CD4-positive, CD25-positive, alpha-beta regulatory T cell (primary cell): ENCODE results near the gene ZACN. TPM values are rescaled to one million over a fixed set of nuclear protein-coding genes. Genes with fewer than 3 reads are reported as not detected.
A peak's percentile ranks its signal among the peaks of the same experiment; 100 is the strongest.
"Not testable (repeated sequence)": the region's sequence is repeated elsewhere in the genome, so short reads cannot be mapped to it uniquely, and the experiment has no call there.

ENCODE experiments used
- ATAC-seq, 2 donors: fragments of 150-1000 bp; cut with Tn5 transposase; one replicate each; pipeline ENCODE4 v1.10.0; 2021; ENCODE audit warnings: low read depth in 2 of 2, moderate number of reproducible peaks in 2 of 2, moderate library complexity in 1 of 2
- DNase-seq, 3 donors: peaks; one replicate each; pipeline versions ENCODE4 v3.0.0 to v3.0.0-alpha.2; 2012 to 2022; ENCODE audit warnings: mixed read lengths in 1 of 3
- H3K27ac ChIP-seq: one replicate; pipeline ENCODE4 v1.7.0; 2013; ENCODE audit warnings: mild to moderate bottlenecking, low read length; ENCODE audit not compliant: insufficient read depth, poor library complexity, severe bottlenecking
- H3K27me3 ChIP-seq: one replicate; pipeline ENCODE4 v1.7.0; 2013; ENCODE audit warnings: low read length; ENCODE audit not compliant: control insufficient read depth, insufficient read depth
- H3K36me3 ChIP-seq: one replicate; pipeline ENCODE4 v1.7.0; 2013; ENCODE audit warnings: mild to moderate bottlenecking, low read length, moderate library complexity; ENCODE audit not compliant: control insufficient read depth, insufficient read depth
- H3K4me1 ChIP-seq: 2 replicates; pipeline ENCODE4 v1.7.0; 2013; ENCODE audit warnings: mild to moderate bottlenecking, low read length; ENCODE audit not compliant: insufficient read depth, control insufficient read depth, poor library complexity, severe bottlenecking
- H3K4me3 ChIP-seq: one replicate; pipeline ENCODE4 v1.7.0; 2013; ENCODE audit warnings: low read depth, mild to moderate bottlenecking, low read length, moderate library complexity
- H3K9me3 ChIP-seq, 2 experiments: 1 replicate in 1 of 2; 2 replicates in 1 of 2; pipeline ENCODE4 v1.7.0; 2013; ENCODE audit warnings: low read length in 2 of 2, mild to moderate bottlenecking in 1 of 2, moderate library complexity in 1 of 2; ENCODE audit not compliant: control insufficient read depth in 2 of 2
- H3K27ac Mint-ChIP-seq, 3 donors: one replicate each; pipeline ENCODE4 v1.8.0; 2020 to 2022; ENCODE audit warnings: mild to moderate bottlenecking in 3 of 3, mixed read lengths in 3 of 3, moderate library complexity in 2 of 3
- H3K27me3 Mint-ChIP-seq: one replicate; pipeline ENCODE4 v1.8.0; 2022; ENCODE audit warnings: mild to moderate bottlenecking, mixed read lengths
- H3K36me3 Mint-ChIP-seq: one replicate; pipeline ENCODE4 v1.8.0; 2020; ENCODE audit warnings: mixed read lengths
- H3K4me1 Mint-ChIP-seq, 4 donors: one replicate each; pipeline ENCODE4 v1.8.0; 2020 to 2022; ENCODE audit warnings: mixed read lengths in 4 of 4, mild to moderate bottlenecking in 1 of 4
- H3K4me3 Mint-ChIP-seq, 4 donors: one replicate each; pipeline ENCODE4 v1.8.0; 2020 to 2022; ENCODE audit warnings: mild to moderate bottlenecking in 4 of 4, mixed read lengths in 4 of 4, moderate library complexity in 3 of 4
- H3K9me3 Mint-ChIP-seq, 7 donors: one replicate each; pipeline ENCODE4 v1.8.0; 2020 to 2022; ENCODE audit warnings: mixed read lengths in 7 of 7, mild to moderate bottlenecking in 3 of 7, moderate library complexity in 2 of 7
- polyA plus RNA-seq, 4 donors: library from polyadenylated mRNA; unstranded; fragments of 300-500 nt; fragmentation: Illumina TruSeq; gene quantifications; one replicate each; pipeline ENCODE4 v1.2.3, GENCODE V29; 2021
- total RNA-seq: library from RNA; stranded (reverse); gene quantifications from one replicate; pipeline ENCODE4 v1.2.3, GENCODE V29; 2022

Gene ZACN
- total and polyA plus RNA-seq, 5 donors from 2014 or later = 0.24 to 2.0 (median 0.47) TPM

DNA sequence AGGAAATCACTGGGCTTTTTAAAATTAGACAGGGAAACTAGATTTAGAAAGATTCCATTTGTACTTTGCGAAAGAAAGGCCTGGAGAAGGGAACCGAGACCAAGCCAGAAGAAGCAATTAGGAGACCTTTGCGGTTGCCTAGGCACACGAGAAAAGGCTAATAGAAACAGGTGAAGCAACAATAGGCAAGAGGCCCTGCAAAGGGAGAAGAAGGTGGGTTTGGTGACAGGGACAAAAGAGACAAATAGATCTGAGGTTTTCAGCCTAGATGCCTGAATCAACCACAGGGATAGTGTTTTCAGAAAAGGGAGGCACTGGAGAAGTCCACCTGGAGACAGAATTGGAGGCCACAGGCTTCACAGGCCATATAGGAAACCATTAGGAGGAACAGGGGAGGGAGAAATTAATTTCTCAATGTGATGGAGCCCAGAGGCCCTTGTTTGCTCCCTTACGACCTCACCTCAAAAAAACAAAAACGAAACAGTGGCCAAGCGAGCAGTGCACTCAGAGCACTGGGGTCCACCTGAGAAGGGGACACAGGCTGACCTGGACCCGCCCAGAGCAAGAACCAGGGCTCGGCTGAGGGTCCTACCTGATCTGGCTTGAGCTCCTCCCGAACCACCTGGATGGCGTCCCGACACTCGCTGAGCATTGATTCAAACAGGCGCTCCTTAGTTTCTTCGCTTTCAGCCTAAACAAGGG, 29.0 kb upstream of the ZACN start:
- DNase-seq (no peak), ATAC-seq (no peak)
- Mint-ChIP-seq H3K27me3 (no peaks in the 10 kb centered on the region), H3K4me1 (peaks cover 0 to 29% (median 15%) of the 10 kb centered on the region in 4 donors), H3K4me3 (no peak overlapping the region), H3K9me3 (no peaks in the 10 kb centered on the region), H3K27ac (peak overlapping the region; percentile 34 to 80 (median 55)), H3K36me3 (peaks cover 48% of the 10 kb centered on the region)
- Histone ChIP-seq H3K9me3 (no peaks in the 10 kb centered on the region), H3K4me3 (no peak overlapping the region), H3K36me3 (peaks cover 90% of the 10 kb centered on the region), H3K27me3 (no peaks in the 10 kb centered on the region), H3K4me1 (peaks cover 4% of the 10 kb centered on the region), H3K27ac (no peak overlapping the region)

DNA sequence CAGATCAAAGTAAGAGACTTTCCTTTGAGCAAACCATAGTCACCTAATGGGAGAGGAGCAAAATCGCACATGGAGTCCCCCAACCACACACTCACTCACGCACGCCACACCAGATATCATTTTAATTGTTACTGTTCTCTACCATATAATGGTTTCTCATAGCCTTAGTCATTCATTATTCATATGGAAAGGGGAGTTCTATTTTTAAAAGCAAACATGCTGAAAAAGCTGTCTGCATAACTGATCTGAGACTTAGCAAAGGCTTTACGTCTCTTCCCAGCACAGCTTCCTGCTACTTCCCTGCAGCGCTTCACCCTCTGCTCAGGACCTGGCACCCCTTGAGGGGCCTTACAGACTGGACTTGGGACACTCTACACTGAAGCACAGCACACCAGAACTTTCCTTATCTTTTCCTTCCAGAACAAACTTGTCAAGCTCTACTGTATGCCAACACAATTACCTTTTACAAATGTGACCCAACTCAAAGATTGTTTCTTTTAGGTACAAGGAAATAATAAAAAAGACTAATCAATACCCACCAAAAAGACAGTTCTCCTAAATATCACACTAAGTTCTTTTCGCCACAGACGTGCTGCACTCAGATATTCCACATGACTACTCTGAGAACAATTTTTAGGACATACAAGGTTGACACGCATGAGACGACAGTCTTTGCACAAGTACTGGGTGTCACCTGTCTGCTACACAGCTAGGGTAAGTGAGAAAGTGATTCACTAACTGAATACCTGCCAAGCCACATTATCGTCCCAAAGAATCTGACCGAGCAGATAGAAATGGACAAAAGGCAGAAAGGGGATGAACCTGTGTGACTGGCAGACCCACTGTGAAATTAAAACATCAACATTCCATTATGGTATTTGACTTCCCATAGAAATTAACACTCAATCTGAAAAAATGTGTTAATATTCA, 28.2 kb upstream of the ZACN start:
- Mint-ChIP-seq H3K9me3 (no peaks in the 10 kb centered on the region), H3K27me3 (no peaks in the 10 kb centered on the region), H3K4me3 (peak overlapping the region in 1 of 4 donors; percentile 8), H3K27ac (no peak overlapping the region), H3K36me3 (peaks cover 40% of the 10 kb centered on the region), H3K4me1 (peaks cover 0 to 29% (median 15%) of the 10 kb centered on the region in 4 donors)
- ATAC-seq (no peak), DNase-seq (no peak)
- Histone ChIP-seq H3K4me3 (no peak overlapping the region), H3K4me1 (peaks cover 4% of the 10 kb centered on the region), H3K27ac (no peak overlapping the region), H3K36me3 (peaks cover 89% of the 10 kb centered on the region), H3K9me3 (no peaks in the 10 kb centered on the region), H3K27me3 (no peaks in the 10 kb centered on the region)

DNA sequence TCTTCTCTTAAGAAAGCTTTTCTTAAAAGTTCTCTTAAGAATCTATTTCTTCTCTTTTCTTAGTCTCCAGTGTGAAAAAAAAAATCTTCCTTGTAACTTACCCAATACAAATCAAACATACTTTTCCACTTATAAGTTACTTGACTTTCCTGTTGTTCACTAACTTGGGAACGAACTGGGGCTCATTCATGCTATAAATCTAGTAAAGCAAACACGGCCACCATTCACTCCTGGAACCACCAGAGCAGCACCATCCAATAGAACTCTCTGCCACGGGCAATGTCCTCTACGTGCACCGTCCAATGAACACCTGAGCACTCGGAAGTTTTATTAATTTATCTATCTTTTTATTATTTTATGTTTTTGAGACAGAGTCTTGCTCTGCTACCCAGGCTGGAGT, 27.4 kb upstream of the ZACN start:
- H3K4me3 Mint-ChIP-seq = no peak overlapping the region
- peaks cover 43% of the 10 kb centered on the region for H3K36me3 Mint-ChIP-seq
- no peak overlapping the region for H3K27ac Mint-ChIP-seq
- H3K4me1 Mint-ChIP-seq = peaks cover 0 to 29% (median 16%) of the 10 kb centered on the region in 4 donors
- H3K27me3 Mint-ChIP-seq = no peaks in the 10 kb centered on the region
- Histone ChIP-seq H3K27me3 (no peaks in the 10 kb centered on the region), H3K4me1 (peaks cover 4% of the 10 kb centered on the region), H3K36me3 (peaks cover 89% of the 10 kb centered on the region), H3K27ac (no peak overlapping the region), H3K9me3 (no peaks in the 10 kb centered on the region), H3K4me3 (no peak overlapping the region)
- no peak for DNase-seq
- ATAC-seq = no peak
- no peaks in the 10 kb centered on the region for H3K9me3 Mint-ChIP-seq

DNA sequence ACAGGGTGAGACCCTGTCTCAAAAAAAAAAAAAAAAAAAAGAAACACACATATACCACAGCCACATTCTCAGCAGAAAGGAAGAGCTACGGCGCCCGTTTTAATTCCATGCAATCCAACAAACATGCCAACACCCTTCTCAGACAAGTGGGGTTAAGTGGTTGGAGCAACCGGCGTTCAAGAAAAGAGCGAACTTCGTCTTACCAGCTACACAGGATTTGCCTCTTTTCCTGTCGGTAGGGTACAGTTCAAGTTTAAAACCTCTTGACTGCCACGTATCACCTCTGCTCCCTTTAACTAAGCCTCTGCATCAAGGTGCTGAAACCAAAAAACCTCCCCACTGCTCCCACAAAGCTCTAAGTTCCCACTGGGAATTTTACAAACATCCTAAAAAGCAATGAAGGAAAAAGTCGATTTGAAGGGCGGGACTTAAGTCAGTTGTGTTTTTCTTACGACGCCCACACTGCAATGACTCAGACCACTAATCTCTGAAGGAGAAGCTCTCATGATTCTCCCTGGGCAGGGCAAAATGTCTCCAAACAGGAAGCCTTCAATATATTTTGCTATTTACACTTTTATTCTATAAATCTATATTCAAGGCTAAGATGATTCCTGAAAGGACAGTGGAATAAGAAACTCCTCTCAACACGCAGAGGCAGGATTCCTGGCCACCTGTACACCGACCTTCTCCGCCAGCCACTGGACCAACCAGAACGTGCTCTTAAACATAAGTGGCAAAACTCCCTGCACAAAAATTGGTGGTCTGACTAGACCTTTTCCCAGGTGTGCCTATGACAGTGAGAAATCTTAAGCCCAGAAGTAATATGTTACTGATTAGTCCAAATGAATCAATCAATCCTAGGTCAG, 25.5 kb upstream of the ZACN start:
- Histone ChIP-seq H3K9me3 (no peaks in the 10 kb centered on the region), H3K36me3 (peaks cover 91% of the 10 kb centered on the region), H3K27me3 (no peaks in the 10 kb centered on the region), H3K27ac (no peak overlapping the region), H3K4me1 (peaks cover 4% of the 10 kb centered on the region), H3K4me3 (no peak overlapping the region)
- DNase-seq (no peak), ATAC-seq (no peak)
- peak overlapping the region in 1 of 3 donors; percentile 60 for H3K27ac Mint-ChIP-seq
- no peaks in the 10 kb centered on the region for H3K9me3 Mint-ChIP-seq
- peaks cover 0 to 25% (median 16%) of the 10 kb centered on the region in 4 donors for H3K4me1 Mint-ChIP-seq
- peaks cover 47% of the 10 kb centered on the region for H3K36me3 Mint-ChIP-seq
- no peak overlapping the region for H3K4me3 Mint-ChIP-seq
- no peaks in the 10 kb centered on the region for H3K27me3 Mint-ChIP-seq

DNA sequence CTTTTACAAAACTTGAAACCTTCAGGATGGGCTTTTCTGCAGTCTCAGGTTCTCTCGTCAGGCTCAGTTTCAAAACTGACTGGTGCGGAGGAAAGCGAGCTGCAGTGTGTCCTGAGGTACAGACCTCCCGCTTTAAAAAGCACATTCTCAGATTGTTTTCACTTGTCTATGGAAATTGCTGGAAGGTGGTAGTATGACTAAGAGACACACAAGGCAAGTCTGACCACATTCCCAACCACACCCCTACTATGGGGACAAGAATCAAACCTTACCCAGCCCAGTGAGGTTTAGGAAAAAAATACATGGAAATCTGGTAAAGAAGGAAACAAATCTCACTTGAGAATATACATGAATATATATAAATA, 24.9 kb upstream of the ZACN start:
- Histone ChIP-seq H3K9me3 (no peaks in the 10 kb centered on the region), H3K4me3 (no peak overlapping the region), H3K36me3 (peaks cover 91% of the 10 kb centered on the region), H3K27ac (no peak overlapping the region), H3K4me1 (peaks cover 3% of the 10 kb centered on the region), H3K27me3 (no peaks in the 10 kb centered on the region)
- Mint-ChIP-seq H3K27ac (peak overlapping the region in 1 of 3 donors; percentile 60), H3K4me3 (no peak overlapping the region), H3K36me3 (peaks cover 45% of the 10 kb centered on the region), H3K4me1 (peaks cover 0 to 19% (median 11%) of the 10 kb centered on the region in 4 donors), H3K9me3 (no peaks in the 10 kb centered on the region), H3K27me3 (no peaks in the 10 kb centered on the region)
- ATAC-seq = no peak
- DNase-seq = no peak

DNA sequence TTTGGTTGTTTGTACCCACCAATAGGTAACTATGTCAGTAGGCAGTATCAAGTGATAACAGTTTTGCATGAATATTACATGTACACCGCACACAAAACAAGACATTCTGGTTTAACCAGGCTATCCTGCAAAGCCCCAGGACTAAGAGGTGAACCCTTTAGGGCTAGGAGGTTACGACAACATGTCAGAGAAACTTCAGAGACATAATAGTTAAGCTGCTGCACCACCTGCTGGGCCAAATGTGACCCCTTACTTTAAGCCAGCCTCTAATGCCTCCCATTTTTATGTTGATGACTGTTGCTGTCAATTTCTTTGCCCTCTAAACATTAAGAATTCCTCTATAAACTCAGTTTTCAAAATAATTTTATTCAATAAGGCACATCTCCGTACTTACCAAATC, 22.1 kb upstream of the ZACN start:
- no peaks in the 10 kb centered on the region for H3K27me3 Mint-ChIP-seq
- H3K36me3 ChIP-seq = peaks cover 91% of the 10 kb centered on the region
- ATAC-seq = no peak
- peak overlapping the region in 1 of 3 donors; percentile 12 for H3K27ac Mint-ChIP-seq
- no peaks in the 10 kb centered on the region for H3K4me1 ChIP-seq
- peaks cover 41% of the 10 kb centered on the region for H3K36me3 Mint-ChIP-seq
- H3K27me3 ChIP-seq = no peaks in the 10 kb centered on the region
- H3K27ac ChIP-seq = no peak overlapping the region
- no peak overlapping the region for H3K4me3 Mint-ChIP-seq
- no peaks in the 10 kb centered on the region for H3K9me3 Mint-ChIP-seq
- H3K4me3 ChIP-seq = no peak overlapping the region
- no peaks in the 10 kb centered on the region for H3K9me3 ChIP-seq
- H3K4me1 Mint-ChIP-seq = peaks cover 0 to 6% (median 3%) of the 10 kb centered on the region in 4 donors
- DNase-seq = no peak

DNA sequence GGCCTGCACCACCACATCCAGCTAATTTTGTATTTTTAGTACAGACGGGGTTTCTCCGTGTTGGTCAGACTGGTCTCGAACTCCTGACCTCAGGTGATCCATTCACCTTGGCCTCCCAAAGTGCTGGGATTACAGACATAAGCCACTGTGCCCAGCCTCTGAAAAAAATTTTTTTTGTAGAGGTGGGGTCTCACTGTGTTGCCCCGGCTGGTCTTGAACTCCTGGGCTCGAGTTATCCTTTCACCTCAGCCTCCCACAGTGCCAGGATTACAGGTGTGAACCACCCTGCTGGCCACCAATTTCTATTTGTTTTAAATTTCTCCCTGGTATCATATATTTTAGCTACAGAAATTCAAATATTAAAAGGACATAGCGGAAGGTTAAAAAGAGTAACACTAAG, 20.7 kb upstream of the ZACN start:
- H3K4me1 ChIP-seq, H3K4me3 ChIP-seq, H3K27me3 ChIP-seq, H3K27me3 Mint-ChIP-seq, H3K9me3 ChIP-seq, ATAC-seq, H3K27ac Mint-ChIP-seq, H3K4me1 Mint-ChIP-seq, H3K4me3 Mint-ChIP-seq, H3K9me3 Mint-ChIP-seq, DNase-seq, H3K27ac ChIP-seq: not testable (repeated sequence)
- H3K36me3 ChIP-seq = peaks cover 90% of the 10 kb centered on the region
- H3K36me3 Mint-ChIP-seq = peaks cover 41% of the 10 kb centered on the region
